Mucosa of stomach (tissue), 1 donor: ENCODE measurements around the gene RAP1GAP2.

Source experiments
- H3K27me3 ChIP-seq: one replicate; pipeline ENCODE4 v1.7.0; 2013; ENCODE audit warnings: mild to moderate bottlenecking, low read length; ENCODE audit not compliant: control insufficient read depth, insufficient read depth
- H3K36me3 ChIP-seq: one replicate; pipeline ENCODE4 v1.7.0; 2013; ENCODE audit warnings: low read length; ENCODE audit not compliant: control insufficient read depth, insufficient read depth
- H3K4me1 ChIP-seq: one replicate; pipeline ENCODE4 v1.7.0; 2013; ENCODE audit warnings: mild to moderate bottlenecking, low read length; ENCODE audit not compliant: control insufficient read depth, insufficient read depth
- H3K4me3 ChIP-seq: one replicate; pipeline ENCODE4 v1.7.0; 2013; ENCODE audit warnings: low read length
- H3K9ac ChIP-seq: one replicate; pipeline ENCODE4 v1.7.0; 2013; ENCODE audit warnings: mild to moderate bottlenecking, low read length, moderate library complexity
- H3K9me3 ChIP-seq: one replicate; pipeline ENCODE4 v1.7.0; 2013; ENCODE audit warnings: mild to moderate bottlenecking, low read length, moderate library complexity; ENCODE audit not compliant: control insufficient read depth
- donor health status: Pancreatic carcinoma.

RAP1GAP2 gene

GRCh38 chr17:2794111-2794803 lies 2.0 kb upstream of the RAP1GAP2 start:
- H3K4me1 ChIP-seq, result peaks cover 26% of the 10 kb centered on the region
- H3K27me3 ChIP-seq, result peaks cover 6% of the 10 kb centered on the region
- H3K9me3 ChIP-seq, result no peaks in the 10 kb centered on the region
- no peak overlapping the region for H3K9ac ChIP-seq
- H3K4me3 ChIP-seq, result no peak overlapping the region
- no peaks in the 10 kb centered on the region for H3K36me3 ChIP-seq

GRCh38 chr17:2795441-2796163 lies 636 bp upstream of the RAP1GAP2 start:
- H3K9ac ChIP-seq, result peak overlapping the region; percentile 70

GRCh38 chr17:2797226-2797625 lies 988 bp downstream of the RAP1GAP2 start:
- Histone ChIP-seq H3K4me1 (peaks cover 26% of the 10 kb centered on the region), H3K36me3 (no peaks in the 10 kb centered on the region), H3K4me3 (peak overlapping the region; percentile 86), H3K27me3 (no peaks in the 10 kb centered on the region), H3K9ac (peak overlapping the region; percentile 70), H3K9me3 (no peaks in the 10 kb centered on the region)

More at GRCh38 chr17:2795441-2796163, 636 bp upstream of the RAP1GAP2 start:
- Histone ChIP-seq H3K9me3 (no peaks in the 10 kb centered on the region), H3K4me1 (peaks cover 26% of the 10 kb centered on the region), H3K27me3 (peaks cover 1% of the 10 kb centered on the region), H3K36me3 (no peaks in the 10 kb centered on the region), H3K4me3 (peak overlapping the region; percentile 86)

- Histone ChIP-seq H3K27me3 (no peaks in the 10 kb centered on the region), H3K4me3 (peak overlapping the region; percentile 86), H3K4me1 (peaks cover 26% of the 10 kb centered on the region), H3K9ac (peak overlapping the region; percentile 70), H3K36me3 (no peaks in the 10 kb centered on the region), H3K9me3 (no peaks in the 10 kb centered on the region)
These were observed 1.4 kb downstream of the RAP1GAP2 start for GRCh38 chr17:2797637-2798036.

GRCh38 chr17:2798188-2798587 lies 1.9 kb downstream of the RAP1GAP2 start:
- Histone ChIP-seq H3K4me1 (peaks cover 26% of the 10 kb centered on the region), H3K4me3 (no peak overlapping the region), H3K9me3 (no peaks in the 10 kb centered on the region), H3K36me3 (no peaks in the 10 kb centered on the region), H3K27me3 (no peaks in the 10 kb centered on the region), H3K9ac (no peak overlapping the region)

- Histone ChIP-seq H3K9me3 (no peaks in the 10 kb centered on the region), H3K4me1 (peaks cover 26% of the 10 kb centered on the region), H3K27me3 (no peaks in the 10 kb centered on the region), H3K36me3 (no peaks in the 10 kb centered on the region), H3K4me3 (no peak overlapping the region), H3K9ac (no peak overlapping the region)
These were observed 2.4 kb downstream of the RAP1GAP2 start for GRCh38 chr17:2798678-2799077.

- H3K9ac ChIP-seq, result no peak overlapping the region
- no peaks in the 10 kb centered on the region for H3K36me3 ChIP-seq
- no peak overlapping the region for H3K4me3 ChIP-seq
- H3K4me1 ChIP-seq, result peaks cover 26% of the 10 kb centered on the region
- H3K9me3 ChIP-seq, result no peaks in the 10 kb centered on the region
- H3K27me3 ChIP-seq, result no peaks in the 10 kb centered on the region
These were observed 3.4 kb downstream of the RAP1GAP2 start for GRCh38 chr17:2799653-2800052.

GRCh38 chr17:2800367-2800766 lies 4.1 kb downstream of the RAP1GAP2 start:
- Histone ChIP-seq H3K9ac (no peak overlapping the region), H3K9me3 (no peaks in the 10 kb centered on the region), H3K4me3 (no peak overlapping the region), H3K27me3 (no peaks in the 10 kb centered on the region), H3K4me1 (peaks cover 23% of the 10 kb centered on the region), H3K36me3 (no peaks in the 10 kb centered on the region)

GRCh38 chr17:2801841-2802240 lies 5.6 kb downstream of the RAP1GAP2 start:
- no peaks in the 10 kb centered on the region for H3K9me3 ChIP-seq
- no peaks in the 10 kb centered on the region for H3K36me3 ChIP-seq
- no peak overlapping the region for H3K4me3 ChIP-seq
- no peak overlapping the region for H3K9ac ChIP-seq
- H3K4me1 ChIP-seq, result peaks cover 18% of the 10 kb centered on the region
- no peaks in the 10 kb centered on the region for H3K27me3 ChIP-seq

- no peak overlapping the region for H3K4me3 ChIP-seq
- no peaks in the 10 kb centered on the region for H3K36me3 ChIP-seq
- H3K9me3 ChIP-seq, result no peaks in the 10 kb centered on the region
- H3K27me3 ChIP-seq, result no peaks in the 10 kb centered on the region
- no peak overlapping the region for H3K9ac ChIP-seq
- peaks cover 13% of the 10 kb centered on the region for H3K4me1 ChIP-seq
These were observed 6.3 kb downstream of the RAP1GAP2 start for GRCh38 chr17:2802574-2802973.

- no peaks in the 10 kb centered on the region for H3K27me3 ChIP-seq
- no peaks in the 10 kb centered on the region for H3K36me3 ChIP-seq
- no peak overlapping the region for H3K4me3 ChIP-seq
- H3K4me1 ChIP-seq, result peaks cover 5% of the 10 kb centered on the region
- H3K9me3 ChIP-seq, result no peaks in the 10 kb centered on the region
- no peak overlapping the region for H3K9ac ChIP-seq
These were observed 7.1 kb downstream of the RAP1GAP2 start for GRCh38 chr17:2803386-2803785.

GRCh38 chr17:2803971-2804370 lies 7.7 kb downstream of the RAP1GAP2 start:
- H3K9me3 ChIP-seq, result no peaks in the 10 kb centered on the region
- H3K27me3 ChIP-seq, result no peaks in the 10 kb centered on the region
- H3K4me1 ChIP-seq, result peaks cover 5% of the 10 kb centered on the region
- no peak overlapping the region for H3K4me3 ChIP-seq
- no peak overlapping the region for H3K9ac ChIP-seq
- no peaks in the 10 kb centered on the region for H3K36me3 ChIP-seq
